Measurements from ENCODE around the gene TBC1D5. TPM values are rescaled to one million over a fixed set of nuclear protein-coding genes. Genes with fewer than 3 reads are reported as not detected.

The TBC1D5 gene
- total and polyA plus RNA-seq, 2 of the 8 experiments (the other 6 are each of a cell fraction or from before 2014, with no cell fraction given), result 11.0 to 22.9 TPM

DNA sequence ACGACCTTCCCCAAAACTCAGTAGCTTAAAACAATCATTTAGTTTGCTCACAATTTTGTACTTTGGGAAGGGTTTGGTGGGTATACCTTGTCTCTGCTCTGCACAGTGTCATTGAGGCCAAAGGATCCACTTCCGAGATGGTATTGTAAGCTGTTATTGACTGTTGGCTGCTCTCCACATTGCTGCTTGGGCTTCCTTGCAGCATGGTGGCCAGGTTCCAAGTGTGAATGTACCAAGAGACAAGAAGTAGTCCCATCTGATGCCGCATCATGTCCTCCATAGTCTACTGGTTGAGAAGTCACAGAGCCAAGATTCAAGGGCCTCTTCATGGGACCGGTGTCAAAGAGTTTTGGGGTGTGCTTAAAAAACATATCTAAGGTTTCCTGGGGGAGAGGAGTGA, 589.2 kb downstream of the TBC1D5 start:
- no peaks in the 10 kb centered on the region for H3K79me1 ChIP-seq (ENCODE audit: low read depth, low read length)
- 89% methylated on average over 4 of the region's 4 CpGs; no CpG with 5 or more reads in 1 of the 2 experiments for WGBS, 2 experiments (ENCODE audit: extremely low coverage in 1 of 2, insufficient coverage in 1 of 2, insufficient read length in 1 of 2, insufficient replicate concordance in 2 of 2, low coverage in 1 of 2, low lambda C conversion rate in 2 of 2, missing lambda C conversion rate in 1 of 2)
- POLR2A ChIA-PET (ENCODE audit: partially characterized antibody), result no interaction called here

More for the DNA sequence above, 589.2 kb downstream of the TBC1D5 start:
- no peak overlapping the region for H4K8ac ChIP-seq (ENCODE audit: extremely low read depth, insufficient read depth, low read length)
- H3K23me2 ChIP-seq (ENCODE audit: low read depth, low read length), result no peaks in the 10 kb centered on the region
- no peak overlapping the region for H3K18ac ChIP-seq (ENCODE audit: extremely low read depth, low read length)
- H3K14ac ChIP-seq (ENCODE audit: insufficient read length), result no peak overlapping the region
- no peak overlapping the region for H3K23ac ChIP-seq (ENCODE audit: insufficient read length)
- H3K4me3 ChIP-seq (ENCODE audit: extremely low read depth in 1 of 4, insufficient read depth in 2 of 4, low read depth in 3 of 4, low read length in 4 of 4), result no peak overlapping the region
- CTCF ChIA-PET (ENCODE audit: partially characterized antibody), result interaction anchor here (0.6 kb wide), 1 partner anchor 430 kb away, joined by 3 read pairs; no protein-coding TSS in a partner anchor
- DNase-seq (ENCODE audit: low read depth in 1 of 2, low spot score in 2 of 2) (no peak), FAIRE-seq (no peak)
- H4K20me1 ChIP-seq (replicated peaks in 1 of 2; ENCODE audit: control insufficient read depth in 1 of 2, insufficient read depth in 2 of 2, low read length in 2 of 2), result no peaks in the 10 kb centered on the region
- no peak overlapping the region for H3K4me2 ChIP-seq (ENCODE audit: insufficient read depth in 1 of 2, low read depth in 2 of 2, low read length in 2 of 2)
- no peak overlapping the region for H4K5ac ChIP-seq (ENCODE audit: insufficient read length, low read depth, low read length)
- no peaks in the 10 kb centered on the region for H3K27me3 ChIP-seq (replicated peaks in 1 of 4; ENCODE audit: control insufficient read depth in 3 of 4, extremely low read depth in 1 of 4, insufficient read depth in 3 of 4, low read length in 3 of 4)
- H3K9me3 ChIP-seq (ENCODE audit: insufficient read depth in 2 of 2, low read depth in 1 of 2, low read length in 1 of 2), result no peaks in the 10 kb centered on the region
- no peak overlapping the region for H2BK12ac ChIP-seq (ENCODE audit: low read depth, low read length)
- no peak overlapping the region for H4K91ac ChIP-seq (replicated peaks; ENCODE audit: insufficient read length, low read length)
- peaks cover 0 to 2% (median 0%) of the 10 kb centered on the region in 4 experiments; a peak in 1 of 8 replicates for H3K36me3 ChIP-seq (ENCODE audit: control insufficient read depth in 2 of 4, insufficient read depth in 4 of 4, low read length in 3 of 4)
- H3K9ac ChIP-seq (replicated peaks in 1 of 4; ENCODE audit: extremely low read depth in 1 of 4, low read depth in 3 of 4, low read length in 3 of 4), result no peak overlapping the region
- H3K27ac ChIP-seq (ENCODE audit: low read depth, low read length), result no peak overlapping the region
- no peak overlapping the region for H2AK5ac ChIP-seq (ENCODE audit: low read depth, low read length)
- no peak overlapping the region for H3K56ac ChIP-seq (replicated peaks; ENCODE audit: insufficient read length, low read depth, low read length)
- TF ChIP-seq RFX5 (IDR thresholded peaks at IDR 0.05; ENCODE audit: borderline replicate concordance, low read depth, low read length), result no peak
- no peak for TF ChIP-seq MAX (IDR thresholded peaks at IDR 0.05)
- no peak for TF ChIP-seq POU5F1 (IDR thresholded peaks at IDR 0.05; ENCODE audit: low read depth, low read length)
- no peak for TF ChIP-seq KDM5A (IDR thresholded peaks at IDR 0.05; ENCODE audit: low read length)
- TF ChIP-seq SRF (IDR thresholded peaks at IDR 0.05; ENCODE audit: low read depth, low read length), result no peak
- no peak for TF ChIP-seq E2F6 (IDR thresholded peaks at IDR 0.05)
- no peak for TF ChIP-seq SAP30 (IDR thresholded peaks at IDR 0.05; ENCODE audit: insufficient read depth, insufficient replicate concordance, low read length)
- TF ChIP-seq RNF2 (IDR thresholded peaks at IDR 0.05; ENCODE audit: borderline replicate concordance, low read depth, low read length, missing control alignments, poor library complexity, severe bottlenecking), result no peak
- TF ChIP-seq JUND (IDR thresholded peaks at IDR 0.05; ENCODE audit: low read length), result no peak
- H2BK20ac ChIP-seq (ENCODE audit: low read length), result no peak overlapping the region
- no peak overlapping the region for H2BK120ac ChIP-seq (replicated peaks; ENCODE audit: low read depth, low read length)
- H3K4me1 ChIP-seq (replicated peaks in 1 of 4; ENCODE audit: control insufficient read depth in 3 of 4, insufficient read depth in 4 of 4, low read length in 3 of 4), result no peaks in the 10 kb centered on the region
- no peak overlapping the region for H3K4ac ChIP-seq (replicated peaks; ENCODE audit: insufficient read length, low read depth, low read length)
- H3K79me2 ChIP-seq (ENCODE audit: control insufficient read depth in 1 of 2, insufficient read depth in 2 of 2, low read length in 2 of 2), result no peaks in the 10 kb centered on the region
- no peak overlapping the region for H2BK5ac ChIP-seq (ENCODE audit: low read depth, low read length)
- H2BK15ac ChIP-seq (ENCODE audit: low read length), result no peak overlapping the region
- H2AFZ ChIP-seq (ENCODE audit: low read length), result no peak overlapping the region
